GM21381 (cell line): ENCODE measurements around the gene TFB1M.
"Not testable (repeated sequence)": the region's sequence is repeated elsewhere in the genome, so short reads cannot be mapped to it uniquely, and the experiment has no call there.

Source experiments
- ATAC-seq: cut with Tn5 transposase; IDR thresholded peaks from one replicate; pipeline ENCODE4 v1.9.1; 2021; ENCODE audit warnings: mild to moderate bottlenecking, moderate library complexity; ENCODE audit not compliant: unreplicated experiment

TFB1M gene

GRCh38 chr6:155314092-155314772 is at the start of gene TFB1M:
TFB1M (minus strand) TSS chr6:155314484; CDS start chr6:155314428, 56 bp downstream.
- peak; percentile 96 for ATAC-seq

DNA sequence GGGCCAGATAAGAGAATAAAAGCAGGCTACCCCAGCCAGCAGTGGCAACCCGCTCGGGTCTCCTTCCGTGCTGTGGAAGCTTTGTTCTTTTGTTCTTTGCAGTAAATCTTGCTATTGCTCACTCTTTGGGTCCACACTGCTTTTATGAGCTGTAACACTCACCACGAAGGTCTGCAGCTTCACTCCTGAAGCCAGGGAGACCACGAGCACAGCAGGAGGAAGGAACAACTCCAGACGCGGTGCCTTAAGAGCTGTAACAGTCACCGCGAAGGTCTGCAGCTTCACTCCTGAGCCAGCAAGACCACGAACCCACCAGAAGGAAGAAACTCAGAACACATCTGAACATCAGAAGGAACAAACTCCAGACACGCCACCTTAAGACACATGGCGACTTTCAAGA is 49.7 kb upstream of the TFB1M start:
- not testable (repeated sequence) for ATAC-seq

DNA sequence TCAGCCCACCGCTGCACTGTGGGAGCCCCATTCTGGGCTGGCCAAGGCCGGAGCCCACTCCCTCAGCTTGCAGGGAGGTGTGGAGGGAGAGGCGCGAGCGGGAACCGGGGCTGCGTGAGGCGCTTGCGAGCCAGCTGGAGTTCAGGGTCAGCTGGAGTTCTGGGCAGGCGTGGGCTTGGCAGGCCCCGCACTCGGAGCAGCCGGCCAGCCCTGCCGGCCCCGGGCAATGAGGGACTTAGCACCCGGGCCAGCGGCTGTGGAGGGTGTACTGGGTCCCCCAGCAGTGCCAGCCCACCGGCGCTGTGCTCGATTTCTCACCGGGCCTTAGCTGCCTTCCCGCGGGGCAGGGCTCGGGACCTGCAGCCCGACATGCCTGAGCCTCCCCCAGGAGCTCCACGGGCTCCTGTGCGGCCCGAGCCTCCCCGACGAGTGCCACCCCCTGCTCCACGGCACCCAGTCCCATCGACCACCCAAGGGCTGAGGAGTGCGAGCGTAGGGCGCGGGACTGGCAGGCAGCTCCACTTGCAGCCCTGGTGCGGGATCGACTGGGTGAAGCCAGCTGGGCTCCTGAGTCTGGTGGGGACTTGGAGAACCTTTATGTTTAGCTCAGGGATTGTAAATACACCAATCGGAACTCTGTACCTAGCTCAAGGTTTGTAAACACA is 48.8 kb upstream of the TFB1M start:
- ATAC-seq = not testable (repeated sequence)

DNA sequence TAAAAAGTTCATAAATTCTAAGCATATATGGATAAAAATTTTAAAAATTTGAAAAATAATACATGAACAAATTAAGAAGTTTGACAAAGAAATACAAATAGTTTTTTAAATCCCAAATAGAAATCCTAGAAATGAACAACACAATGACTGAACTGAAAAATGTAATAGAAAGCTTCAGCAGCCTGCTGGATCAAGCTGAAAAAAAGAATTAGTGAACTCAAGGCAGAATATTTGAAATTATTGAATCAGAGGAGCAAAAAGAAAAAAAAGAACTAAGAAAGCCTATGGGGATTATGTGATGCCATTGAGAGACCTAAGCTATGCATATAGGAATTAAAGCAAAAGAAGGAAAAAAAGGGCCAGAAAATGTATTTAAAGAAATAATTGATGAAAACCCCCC is 39.9 kb upstream of the TFB1M start:
- ATAC-seq = no peak

DNA sequence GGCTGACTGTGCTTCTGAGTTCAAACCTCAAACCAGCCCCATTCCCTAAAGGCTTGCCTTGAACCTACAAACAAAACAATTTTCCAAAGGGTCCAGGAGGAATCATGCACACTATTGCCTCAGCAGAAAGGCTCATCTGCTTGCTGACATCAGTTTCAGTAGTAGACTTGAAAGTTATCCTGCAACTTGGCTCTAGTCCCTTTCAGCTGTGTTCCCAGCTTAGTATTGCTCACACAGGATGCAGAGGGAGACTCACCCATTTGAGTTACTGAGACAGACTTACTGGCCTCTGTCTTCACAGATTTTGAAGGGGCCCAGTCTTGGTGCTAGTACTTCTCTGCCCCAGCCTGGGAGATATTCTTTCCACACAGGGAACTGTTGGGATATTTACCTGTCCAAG is 38.5 kb upstream of the TFB1M start:
- no peak for ATAC-seq

DNA sequence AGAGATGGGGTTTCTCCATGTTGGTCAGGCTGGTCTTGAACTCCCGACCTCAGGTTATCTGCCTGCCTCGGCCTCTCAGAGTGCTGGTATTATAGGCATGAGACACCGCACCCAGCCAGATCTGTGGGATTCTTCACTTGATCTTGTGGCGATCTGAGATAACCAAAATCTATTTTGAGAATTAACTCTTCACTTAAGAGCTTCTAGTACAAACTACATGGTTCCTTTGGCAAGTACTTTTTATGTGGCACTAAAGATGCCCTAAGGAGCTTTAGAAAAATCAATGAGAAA is 37.8 kb upstream of the TFB1M start:
- no peak for ATAC-seq

DNA sequence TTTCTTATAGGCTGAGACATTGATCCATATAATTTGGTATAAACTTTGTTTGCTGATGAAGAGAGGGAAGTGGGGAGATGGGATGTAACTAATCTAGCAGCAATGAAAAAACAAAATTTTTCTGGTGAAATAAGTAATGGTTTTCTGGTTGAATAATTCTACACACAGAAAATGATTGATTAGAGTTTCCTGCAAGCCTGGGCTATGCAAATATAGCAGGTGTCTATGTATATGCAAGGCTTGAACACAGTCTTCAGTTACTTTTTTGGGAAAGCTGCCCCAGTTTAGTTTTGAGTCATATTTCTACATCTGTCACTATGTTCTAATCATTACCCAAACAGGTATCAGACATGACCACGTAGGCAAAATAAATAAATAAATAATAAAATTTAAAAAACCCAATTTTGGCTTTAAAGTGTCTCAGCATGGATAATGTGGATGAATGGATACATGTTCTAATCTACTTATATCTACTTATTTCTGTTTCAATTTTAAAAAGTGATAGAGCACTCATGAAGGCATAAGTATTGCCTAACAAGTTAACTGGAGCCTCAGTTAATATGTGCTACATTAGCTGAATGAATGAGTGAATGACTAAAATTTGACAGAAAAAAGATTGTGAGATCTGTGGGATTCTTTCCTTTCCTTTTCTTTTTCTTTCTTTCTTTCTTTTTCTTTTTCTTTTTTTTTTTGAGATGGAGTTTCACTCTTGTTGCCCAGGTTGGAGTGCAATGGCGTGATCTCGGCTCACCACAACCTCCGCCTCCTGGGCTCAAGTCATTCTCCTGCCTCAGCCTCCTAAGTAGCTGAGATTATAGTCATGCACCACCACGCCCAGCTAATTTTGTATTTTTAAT is 37.2 kb upstream of the TFB1M start:
- peak; percentile 95 for ATAC-seq

DNA sequence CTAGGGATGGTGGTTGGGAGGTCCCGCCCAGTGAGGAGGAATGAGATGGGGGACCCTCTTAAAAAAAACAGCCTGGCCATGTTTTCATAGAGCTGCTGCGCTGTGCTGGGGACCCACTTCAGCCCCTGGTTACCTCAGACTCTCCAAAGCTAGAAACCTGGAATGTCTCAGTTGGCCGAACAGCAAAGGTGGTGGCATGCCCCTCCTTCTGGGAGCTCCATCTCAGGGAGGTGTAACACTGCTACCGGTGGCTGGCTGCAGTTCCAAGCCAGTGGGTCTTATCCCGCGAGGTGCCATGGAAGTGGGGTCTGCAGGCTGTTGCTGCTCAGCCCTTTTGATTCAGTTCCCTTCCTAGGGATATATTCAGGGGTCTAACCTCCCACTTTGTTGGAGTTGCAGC is 35.7 kb upstream of the TFB1M start:
- ATAC-seq = no peak

DNA sequence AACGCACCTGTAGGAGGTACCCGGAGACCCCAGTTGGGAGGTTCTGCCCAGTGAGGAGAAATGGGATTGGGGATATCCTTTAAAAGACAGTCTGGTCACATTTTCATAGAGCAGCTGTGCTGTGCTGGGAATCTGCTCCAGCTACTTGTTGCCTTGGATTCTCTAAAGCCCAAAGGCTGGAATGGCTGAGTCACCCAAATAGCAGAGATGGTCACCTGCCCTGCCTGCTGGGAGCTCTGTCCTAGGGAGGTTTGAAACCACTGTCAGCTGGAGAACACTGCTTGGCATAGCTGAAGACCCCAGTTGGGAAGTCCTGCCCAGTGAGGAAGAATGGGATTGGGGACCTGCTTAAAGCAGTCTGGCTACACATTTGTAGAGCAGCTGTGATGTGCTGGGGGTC is 34.8 kb upstream of the TFB1M start:
- ATAC-seq = no peak

DNA sequence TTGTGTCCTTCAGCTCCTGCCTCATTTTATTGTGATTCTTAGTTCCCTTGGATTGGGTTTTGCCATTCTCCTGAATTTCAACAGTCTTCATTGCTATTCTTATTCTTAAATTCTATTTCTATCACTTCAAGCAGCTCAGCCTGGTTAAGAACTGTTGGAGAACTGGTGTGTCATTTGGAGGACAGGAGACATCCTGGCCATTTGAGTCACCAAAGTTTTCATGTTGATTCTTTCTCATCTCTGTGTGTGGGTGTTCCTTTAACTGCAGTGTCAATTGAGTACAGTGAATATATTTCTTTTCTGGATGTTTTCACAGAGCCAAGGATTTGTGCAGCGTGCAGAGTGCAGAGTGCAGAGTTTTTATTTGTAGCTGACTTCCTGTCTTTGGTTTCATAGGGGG is 33.5 kb upstream of the TFB1M start:
- ATAC-seq = no peak

GRCh38 chr6:155346957-155347356 is 32.7 kb upstream of the TFB1M start:
- no peak for ATAC-seq

GRCh38 chr6:155344341-155345006 is 30.2 kb upstream of the TFB1M start:
- no peak for ATAC-seq

DNA sequence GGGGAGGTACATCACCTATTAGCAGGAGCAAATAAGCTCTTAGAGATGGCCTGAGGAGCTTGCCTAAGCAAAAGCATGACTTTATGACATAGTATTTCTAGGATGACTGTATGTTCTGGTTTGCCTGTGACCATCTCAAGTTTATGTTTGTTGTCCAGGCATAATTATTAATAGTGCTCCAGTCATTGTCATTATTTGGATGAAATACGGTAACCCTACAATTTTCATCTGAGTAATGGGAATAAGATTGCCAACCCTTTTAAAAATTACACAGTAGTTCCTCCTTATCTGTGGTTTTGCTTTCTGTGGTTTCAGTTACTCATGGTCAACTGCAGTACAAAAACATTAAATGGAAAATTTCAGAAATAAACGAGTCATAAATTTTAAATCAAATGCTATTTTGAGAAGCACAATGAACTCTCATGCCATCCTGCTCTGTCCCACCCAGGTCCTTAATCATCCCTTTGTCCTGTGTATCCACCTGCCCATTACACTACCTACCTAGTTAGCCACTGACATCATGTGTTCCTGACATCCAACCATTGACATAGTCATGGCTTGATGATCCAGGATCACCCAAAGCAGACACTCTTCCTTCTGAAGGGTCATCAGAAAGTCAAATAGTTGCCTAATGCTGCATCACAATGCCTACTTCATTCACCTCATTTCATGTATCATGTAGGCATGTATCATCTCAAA is 27.0 kb upstream of the TFB1M start:
- ATAC-seq = peak; percentile 67

DNA sequence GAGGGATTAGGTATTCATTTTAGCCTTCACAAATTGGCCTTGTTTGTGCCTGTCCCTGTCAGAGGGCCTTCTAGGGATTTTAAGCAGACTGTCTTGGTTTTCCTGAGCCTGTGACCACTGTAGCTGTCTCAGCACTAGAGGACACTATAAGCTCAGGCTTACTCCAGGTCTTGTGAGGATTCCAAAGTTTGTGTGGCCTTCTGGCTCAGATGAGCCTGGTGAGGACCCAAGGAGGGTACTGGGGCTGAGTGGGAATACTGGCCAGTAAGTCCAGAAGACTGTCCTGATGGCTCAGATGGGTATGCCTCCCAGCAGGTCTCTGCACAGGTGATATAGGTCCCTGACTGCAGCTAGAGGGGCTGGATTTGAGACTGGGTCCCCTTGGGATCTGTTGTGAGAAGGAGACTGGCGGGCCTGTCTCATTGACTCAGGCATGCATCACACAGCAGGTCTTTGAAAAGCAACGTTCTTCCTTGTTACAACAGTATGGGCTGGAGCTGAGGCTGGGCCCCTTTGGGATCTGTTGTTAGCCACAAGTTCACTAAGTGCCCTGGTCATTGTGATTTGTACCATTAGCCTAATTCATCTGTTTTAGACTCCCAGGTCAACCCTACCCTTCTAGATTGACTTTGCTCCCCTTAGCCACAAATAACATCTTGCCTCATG is 26.3 kb upstream of the TFB1M start:
- ATAC-seq = peak; percentile 24

GRCh38 chr6:155339929-155340328 is 25.6 kb upstream of the TFB1M start:
- ATAC-seq = not testable (repeated sequence)

DNA sequence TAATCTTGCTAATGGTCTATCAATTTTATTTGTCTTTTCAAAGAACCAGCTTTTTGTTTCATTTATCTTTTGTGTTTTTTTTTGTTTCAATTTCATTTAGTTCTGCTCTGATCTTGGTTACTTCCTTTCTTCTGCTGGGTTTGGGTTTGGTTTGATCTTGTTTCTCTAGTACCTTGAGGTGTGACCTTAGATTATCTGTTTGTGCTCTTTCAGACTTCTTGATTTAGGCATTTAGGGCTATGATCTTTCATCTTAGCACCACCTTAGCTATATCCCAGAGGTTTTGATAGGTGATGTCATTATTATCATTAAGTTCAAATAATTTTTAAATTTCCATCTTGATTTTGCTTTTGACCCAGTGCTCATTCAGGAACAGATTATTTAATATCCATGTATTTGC is 24.0 kb upstream of the TFB1M start:
- ATAC-seq = not testable (repeated sequence)

DNA sequence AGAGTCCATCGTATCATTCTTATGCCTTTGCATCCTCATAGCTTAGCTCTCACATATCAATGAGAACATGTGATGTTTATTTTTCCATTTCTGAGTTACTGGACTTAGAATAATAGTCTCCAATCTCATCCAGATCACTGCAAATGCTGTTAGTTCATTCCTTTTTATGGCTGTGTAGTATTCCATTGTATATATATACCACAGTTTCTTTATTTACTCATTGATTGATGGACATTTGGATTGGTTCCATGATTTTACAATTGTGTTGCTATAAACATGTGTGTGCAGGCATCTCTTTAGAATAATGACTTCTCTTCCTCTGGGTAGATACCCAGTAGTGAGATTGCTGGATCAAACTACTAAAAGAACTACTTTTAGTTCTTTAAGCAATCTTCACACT is 21.0 kb upstream of the TFB1M start:
- ATAC-seq = no peak

- ATAC-seq = not testable (repeated sequence)
These were observed 19.8 kb upstream of the TFB1M start for GRCh38 chr6:155334073-155334472.

- peak; percentile 81 for ATAC-seq
These were observed 19.1 kb upstream of the TFB1M start for GRCh38 chr6:155333414-155333813.

DNA sequence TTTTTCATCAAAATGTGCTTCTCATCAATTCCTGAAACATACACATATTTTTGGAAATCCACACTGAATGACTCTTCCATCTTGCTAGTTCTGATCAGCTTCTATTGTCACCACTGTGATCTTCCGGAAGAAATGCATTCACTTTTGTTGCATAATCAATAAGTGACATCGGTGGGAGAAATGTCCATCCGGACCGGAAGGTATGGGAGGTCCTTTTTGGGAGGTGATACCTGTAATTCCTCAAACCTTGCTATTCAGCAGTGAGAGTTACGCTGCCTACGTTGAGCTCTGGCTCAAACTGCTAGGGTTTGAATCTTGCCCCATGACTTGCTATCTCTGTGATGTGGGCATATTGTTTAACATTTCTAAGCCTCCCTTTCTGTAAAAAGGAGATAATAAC is 16.6 kb upstream of the TFB1M start:
- ATAC-seq = no peak
